Measurements from ENCODE around the gene BET1L. TPM values are rescaled to one million over a fixed set of nuclear protein-coding genes. Genes with fewer than 3 reads are reported as not detected.
"Not testable (repeated sequence)": the region's sequence is repeated elsewhere in the genome, so short reads cannot be mapped to it uniquely, and the experiment has no call there.

BET1L gene, protein sequence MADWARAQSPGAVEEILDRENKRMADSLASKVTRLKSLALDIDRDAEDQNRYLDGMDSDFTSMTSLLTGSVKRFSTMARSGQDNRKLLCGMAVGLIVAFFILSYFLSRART
- total RNA-seq: 35.0 and 38.8 TPM in 2 replicates

DNA sequence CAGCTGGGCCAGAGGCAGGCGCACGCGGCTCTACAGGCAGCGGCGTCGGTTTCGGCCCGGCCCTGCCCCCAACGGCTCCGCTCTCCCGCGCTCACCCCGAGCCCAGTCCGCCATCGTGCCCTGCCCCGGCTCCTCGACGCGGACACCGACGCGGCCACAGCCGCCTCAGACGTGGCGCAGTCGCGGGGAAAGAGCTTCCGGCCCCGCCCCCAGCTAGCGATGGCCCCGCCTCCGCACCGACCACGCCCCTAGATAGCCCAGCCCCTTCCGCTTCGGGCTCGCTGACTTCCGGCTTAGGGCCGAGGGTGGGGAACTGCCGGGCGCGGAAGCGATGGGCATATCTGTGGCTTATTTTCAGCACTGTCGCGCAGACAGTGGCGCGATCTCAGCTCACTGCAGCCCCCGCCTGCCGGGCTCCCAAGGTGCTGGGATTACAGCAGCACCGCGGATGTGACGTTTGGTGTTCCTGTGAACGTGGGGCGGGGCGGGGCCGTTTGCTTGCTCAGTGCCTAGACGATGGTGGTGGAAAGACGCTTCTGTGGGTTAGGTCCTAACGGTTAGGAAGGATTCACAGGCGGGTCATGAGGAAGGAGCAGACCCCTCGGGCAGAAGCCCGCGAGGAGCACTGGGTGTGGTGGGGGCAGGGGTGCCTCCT, at the start of gene BET1L, which contains the start of gene RIC8A:
BET1L (minus strand) TSS at position 192 of the 655 bp plus-strand sequence; CDS start at position 114, 78 bp downstream.
RIC8A (plus strand) TSS at position 501 of the 655 bp plus-strand sequence. CDS start 1,147 bp downstream, outside the sequence.
- intact Hi-C loops (cut with micrococcal nuclease): loop anchor here (1.0 to 5.0 kb wide), 5 partner anchors 29 to 600 kb away; partner anchors contain the start of genes PIDD1, PSMD13, RPLP2 and SIGIRR

DNA sequence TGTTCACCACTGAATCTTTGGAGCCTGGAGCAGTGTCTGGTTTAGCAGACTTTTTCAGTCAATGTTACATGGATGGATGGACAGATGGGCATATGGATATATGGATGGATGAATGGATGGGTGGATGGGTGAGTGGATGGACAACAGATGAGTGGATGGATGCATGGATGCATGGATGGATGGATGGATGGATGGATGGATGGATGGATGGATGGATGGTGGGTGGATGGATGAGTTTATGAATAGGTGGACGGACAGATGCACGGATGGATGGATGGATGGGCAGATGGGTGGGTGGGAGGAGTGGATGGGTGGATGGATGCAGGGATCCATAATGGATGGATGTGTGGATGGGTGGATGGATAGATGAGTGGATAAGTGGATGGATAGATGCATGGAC, 48.6 kb upstream of the BET1L start:
- intact Hi-C loops (cut with micrococcal nuclease): no loop called here

DNA sequence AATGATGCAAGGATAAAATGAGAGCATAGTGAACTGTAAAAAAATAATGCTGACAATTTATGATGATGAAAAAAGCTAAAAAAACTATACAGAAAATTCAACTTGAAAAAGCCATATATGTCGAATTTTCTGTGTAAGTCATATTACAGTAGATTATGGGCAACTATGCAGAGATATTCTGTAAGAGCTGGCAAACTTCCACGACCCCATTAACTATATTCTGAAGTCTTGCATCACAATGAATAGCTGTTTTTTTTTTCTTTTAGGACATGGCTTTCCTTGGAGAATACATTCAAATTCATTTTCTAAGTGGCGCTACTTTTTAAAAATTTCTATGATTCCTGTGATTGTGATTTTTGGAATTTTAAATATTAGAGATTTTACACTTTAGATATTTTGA, 48.0 kb upstream of the BET1L start:
- intact Hi-C loops (cut with micrococcal nuclease): no loop called here

DNA sequence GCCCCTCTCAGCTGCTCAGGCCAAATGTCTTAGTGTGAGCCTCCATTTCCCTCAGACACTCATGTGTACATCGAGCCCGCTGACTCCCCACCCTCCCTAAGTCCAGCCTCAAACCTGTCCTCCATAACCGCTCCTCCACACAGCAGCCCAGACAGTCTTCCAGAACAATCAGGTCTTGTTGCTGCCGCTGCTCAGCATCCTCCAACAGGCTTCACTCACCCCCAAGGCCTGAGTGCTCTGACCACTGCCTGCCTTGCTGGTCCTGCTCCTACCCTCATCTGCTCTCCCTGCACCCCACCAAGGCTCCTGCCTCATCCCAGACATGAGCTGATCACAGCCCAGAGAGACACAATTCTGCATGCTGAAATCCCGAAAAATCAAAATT, 46.7 kb upstream of the BET1L start:
- intact Hi-C loops (cut with micrococcal nuclease): loop anchor here (5.0 kb wide), 1 partner anchor 108 kb away; no protein-coding TSS in a partner anchor

DNA sequence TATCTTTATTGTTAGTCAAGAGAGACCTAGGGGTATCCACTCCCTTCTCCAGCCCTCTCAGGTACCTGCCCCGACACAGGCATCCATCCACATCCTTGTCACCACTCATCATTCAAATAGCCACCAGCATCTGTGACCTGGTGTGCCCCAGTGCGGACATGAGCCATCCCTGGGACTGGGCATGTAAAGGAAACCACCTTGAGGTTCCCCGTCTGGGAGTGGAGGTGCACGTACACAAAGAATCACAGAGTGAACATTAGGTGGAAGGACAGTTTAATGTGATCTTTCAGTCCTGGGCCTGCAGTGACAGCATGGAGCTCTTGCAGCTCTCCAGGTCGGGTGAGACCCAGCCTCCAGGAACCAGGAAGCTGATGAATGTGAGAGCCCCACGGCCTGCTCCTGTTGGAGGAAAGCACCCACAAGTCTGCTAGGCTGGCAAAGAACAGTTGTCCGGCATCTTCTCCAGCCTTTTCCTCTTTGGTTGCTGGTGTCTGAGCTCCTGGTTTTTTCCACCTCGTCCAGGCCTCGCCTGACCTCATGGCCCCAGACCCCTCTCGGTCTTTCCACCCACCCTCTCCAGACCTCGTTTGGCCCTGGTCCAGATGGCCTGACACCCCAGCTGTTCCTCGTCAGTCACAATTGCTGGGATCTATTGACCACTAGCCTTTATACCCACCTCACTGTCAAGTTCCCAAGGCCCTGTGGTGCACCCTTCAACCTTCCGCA, 46.1 kb upstream of the BET1L start:
- intact Hi-C loops (cut with micrococcal nuclease): loop anchor here (5.0 kb wide), 1 partner anchor 109 kb away; no protein-coding TSS in a partner anchor

DNA sequence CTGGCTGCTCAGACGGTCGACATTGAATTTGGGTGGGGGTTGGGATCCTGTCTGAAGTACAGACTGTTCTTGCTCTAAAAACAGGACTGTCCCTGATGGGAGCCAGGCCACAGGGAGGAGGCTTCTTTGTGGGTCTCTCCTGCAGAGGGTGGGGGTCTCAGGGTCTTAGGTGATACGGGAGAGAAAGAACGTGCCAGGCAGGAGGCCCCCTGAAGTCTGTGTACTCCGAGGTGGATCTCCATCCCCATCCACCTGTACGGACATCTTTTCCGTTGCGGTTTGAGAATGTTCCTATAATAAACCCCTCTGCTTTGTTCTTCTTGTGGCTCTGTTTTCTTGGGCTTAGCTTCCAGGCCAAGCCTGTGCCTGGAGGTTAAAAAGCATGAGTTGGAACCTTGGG, 45.5 kb upstream of the BET1L start:
- intact Hi-C loops (cut with micrococcal nuclease): loop anchor here (5.0 kb wide), 1 partner anchor 110 kb away; no protein-coding TSS in a partner anchor

DNA sequence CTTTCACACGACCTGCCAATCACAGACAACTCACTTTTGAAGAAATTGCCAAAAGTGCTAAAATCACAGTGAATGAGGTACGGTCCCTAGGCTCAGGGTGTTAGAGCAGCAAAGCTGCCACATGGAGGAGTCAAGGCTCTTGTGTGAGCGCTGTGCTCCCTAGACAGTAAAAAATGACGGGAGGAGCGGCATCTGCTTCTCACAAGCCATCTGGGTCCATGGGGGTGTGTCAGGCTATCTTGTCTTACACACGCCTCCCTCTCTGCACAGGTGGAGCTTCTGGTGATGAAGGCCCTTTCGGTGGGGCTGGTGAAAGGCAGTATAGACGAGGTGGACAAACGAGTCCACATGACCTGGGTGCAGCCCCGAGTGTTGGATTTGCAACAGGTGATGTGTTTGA, 44.4 kb upstream of the BET1L start:
- intact Hi-C loops (cut with micrococcal nuclease): loop anchor here (5.0 kb wide), 1 partner anchor 111 kb away; no protein-coding TSS in a partner anchor

DNA sequence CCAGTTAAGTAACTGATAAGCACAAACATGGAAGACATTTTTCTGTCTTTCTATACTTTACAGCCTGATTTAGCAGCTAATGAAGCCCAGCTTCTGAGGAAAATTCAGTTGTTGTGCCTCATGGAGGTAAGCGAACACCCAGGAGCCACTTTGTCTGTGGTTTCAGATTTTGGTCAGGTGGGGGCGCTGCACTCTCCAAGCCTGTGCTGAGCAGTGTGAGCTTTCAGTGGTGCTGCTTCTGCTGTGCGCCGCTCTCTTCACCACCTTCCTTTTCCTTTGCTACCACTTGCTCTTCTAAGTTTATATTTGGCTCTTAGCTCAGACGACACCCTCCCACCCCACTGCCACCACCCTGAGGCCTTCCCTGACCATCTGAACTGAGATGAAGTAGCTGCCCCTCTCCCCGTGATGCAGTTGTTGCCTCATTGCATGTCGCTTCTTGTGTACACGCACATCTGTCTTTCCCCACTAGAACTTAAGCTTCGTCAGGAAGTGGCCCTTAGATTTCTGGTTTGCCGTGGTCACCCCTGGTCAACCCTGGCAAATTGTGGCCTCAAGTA, 43.6 kb upstream of the BET1L start:
- intact Hi-C loops (cut with micrococcal nuclease): loop anchor here (5.0 kb wide), 1 partner anchor 111 kb away; no protein-coding TSS in a partner anchor

DNA sequence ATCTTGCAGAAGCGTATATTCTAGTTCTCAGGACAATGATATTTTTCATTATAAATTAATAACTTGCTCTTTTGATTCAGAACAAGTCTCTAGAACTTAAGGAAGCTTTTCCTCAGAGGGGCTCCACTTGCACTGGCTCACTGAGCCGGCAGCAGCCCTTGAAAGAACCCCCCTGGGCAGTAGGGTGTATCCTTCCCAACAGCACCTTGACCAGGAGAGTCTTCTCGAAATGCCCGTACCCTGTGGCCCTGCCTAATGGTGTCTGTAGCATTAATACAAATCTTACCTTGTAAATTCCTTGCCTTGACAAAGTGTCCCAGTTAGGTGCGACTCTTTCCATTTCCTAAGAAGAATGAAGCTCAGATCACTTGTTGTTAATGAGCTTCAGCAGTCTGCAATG, 43.1 kb upstream of the BET1L start:
- intact Hi-C loops (cut with micrococcal nuclease): loop anchor here (5.0 kb wide), 1 partner anchor 112 kb away; no protein-coding TSS in a partner anchor

DNA sequence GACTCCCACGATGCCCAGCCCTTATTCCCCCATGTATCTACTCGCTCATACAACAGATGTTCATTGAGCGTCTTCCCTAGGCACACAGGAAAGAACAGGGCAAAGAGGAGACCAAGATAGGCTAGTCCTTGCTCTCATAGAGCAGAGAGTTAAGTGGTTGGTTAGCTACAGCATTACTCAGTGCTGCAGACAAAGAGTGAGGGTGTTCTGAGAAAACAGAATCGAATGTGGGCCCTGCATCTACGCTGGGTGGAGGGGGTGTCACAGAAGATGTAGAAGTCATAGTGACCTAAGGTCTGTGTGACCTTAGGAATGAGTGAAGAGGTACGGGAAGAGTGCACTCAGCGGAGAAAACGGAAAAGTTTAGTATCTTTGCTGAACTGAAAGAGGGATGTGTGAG, 41.9 kb upstream of the BET1L start:
- intact Hi-C loops (cut with micrococcal nuclease): no loop called here

DNA sequence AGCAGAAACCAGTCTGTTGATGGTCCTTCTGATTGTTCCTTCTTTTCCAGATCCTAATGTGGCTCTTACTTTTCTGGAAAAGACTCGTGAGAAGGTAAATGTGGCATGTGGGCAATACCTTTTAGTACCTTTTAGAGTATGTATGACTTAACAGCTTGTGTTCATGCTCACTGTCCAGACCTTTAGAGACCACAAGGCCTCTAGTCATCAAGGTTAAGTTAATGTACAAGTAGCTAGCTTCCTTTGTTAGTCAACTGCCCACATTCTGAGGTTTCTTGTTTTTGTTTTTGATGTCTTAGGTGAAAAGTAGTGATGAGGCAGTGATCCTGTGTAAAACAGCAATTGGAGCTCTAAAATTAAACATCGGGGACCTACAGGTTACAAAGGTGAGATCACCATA, 37.2 kb upstream of the BET1L start:
- intact Hi-C loops (cut with micrococcal nuclease): no loop called here

DNA sequence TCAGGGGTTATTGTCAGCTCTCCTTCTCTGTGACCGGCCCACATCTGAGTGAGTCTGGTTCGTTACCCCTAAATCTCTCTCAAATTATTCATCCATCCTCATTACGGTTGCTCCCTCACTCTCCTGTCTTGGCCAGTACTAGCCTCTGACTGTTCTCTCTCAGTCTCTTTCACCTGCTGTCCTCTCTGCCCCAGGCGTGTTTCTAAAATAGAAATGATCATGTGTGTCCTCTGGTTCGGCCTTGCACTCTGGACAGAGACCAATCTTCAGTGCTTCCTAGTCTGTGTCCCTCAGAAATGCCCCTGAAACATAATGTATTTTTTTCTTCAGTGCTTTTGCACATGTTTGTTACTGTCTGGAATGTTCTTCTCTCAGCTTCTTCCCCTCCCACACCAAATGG, 34.4 kb upstream of the BET1L start:
- intact Hi-C loops (cut with micrococcal nuclease): no loop called here

DNA sequence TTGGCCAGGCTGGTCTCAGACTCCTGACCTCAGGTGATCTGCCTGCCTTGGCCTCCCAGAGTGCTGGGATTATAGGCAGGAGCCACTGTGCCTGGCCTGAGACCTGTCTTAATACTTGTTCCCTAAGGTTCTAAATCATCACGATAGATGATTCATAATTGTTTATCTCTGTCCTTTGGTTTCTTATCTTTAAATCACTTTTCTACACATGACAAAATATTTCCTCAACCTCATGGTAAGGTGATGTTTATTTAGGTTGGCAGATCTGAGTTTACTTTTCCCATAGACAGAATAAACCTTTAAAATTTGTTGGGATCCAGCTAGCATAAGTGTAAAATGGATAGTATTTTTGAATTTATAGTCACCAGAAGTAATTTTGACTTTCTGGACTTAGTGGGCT, 33.1 kb upstream of the BET1L start:
- intact Hi-C loops (cut with micrococcal nuclease): no loop called here

DNA sequence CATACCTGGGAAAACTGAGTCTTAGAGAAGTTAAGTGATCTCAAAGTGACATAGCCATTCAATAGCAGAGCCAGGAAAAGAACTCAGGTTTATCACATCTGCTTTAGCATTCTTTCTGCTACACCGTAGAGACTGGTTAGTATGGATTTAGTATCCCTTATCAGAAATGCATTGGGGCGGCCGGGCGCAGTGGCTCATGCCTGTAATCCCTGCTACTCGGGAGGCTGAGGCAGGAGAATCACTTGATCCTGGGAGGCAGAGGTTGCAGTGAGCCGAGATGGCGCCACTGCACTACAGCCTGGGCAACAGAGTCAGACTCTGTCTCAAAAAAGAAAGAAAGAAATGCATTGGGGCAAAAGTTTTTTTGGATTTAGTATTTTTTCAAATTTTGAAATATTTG, 31.1 kb upstream of the BET1L start:
- intact Hi-C loops (cut with micrococcal nuclease): not testable (repeated sequence)

DNA sequence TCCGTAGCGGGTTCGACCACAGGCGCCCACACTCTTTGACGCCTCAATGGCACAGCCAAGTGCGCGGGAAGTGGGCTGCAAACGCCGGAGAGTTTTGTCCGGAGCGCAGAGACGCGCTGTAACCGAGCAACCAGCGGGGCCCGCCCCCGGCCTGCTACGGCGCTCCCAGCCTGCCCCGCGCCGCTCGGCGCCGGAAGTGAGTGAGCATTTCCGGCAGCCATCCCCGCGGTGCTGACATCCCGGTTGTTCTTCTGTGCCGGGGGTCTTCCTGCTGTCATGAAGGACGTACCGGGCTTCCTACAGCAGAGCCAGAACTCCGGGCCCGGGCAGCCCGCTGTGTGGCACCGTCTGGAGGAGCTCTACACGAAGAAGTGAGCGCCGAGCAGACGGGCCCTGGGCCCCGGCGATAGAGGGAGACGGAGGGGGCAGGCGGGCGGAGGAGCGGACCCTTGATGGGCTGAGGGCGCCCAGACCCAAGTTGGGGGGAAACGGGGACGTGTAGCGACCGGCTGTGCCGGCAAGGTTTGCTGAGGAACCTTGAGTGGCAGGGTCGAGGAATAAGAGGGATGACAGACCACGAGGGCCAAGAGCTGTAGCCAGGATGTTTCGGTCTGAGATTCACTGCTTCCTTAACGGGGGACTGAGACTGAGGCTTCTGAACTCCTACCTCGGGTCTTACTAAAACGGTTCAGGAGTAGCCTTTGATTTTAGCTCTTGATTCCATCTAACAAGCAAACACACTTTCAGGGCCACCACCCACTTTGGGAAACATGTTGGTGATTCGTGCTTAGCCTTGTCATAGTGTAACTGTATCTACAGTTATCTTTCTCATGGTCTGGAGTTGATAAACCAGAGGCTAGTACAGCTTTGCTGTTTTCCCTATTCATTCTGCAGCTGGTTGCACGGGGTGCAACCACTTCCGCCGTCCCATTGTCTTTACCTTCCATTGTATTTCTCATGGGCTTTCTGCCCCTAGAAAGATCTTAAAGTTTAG, 29.9 kb upstream of the BET1L start, which contains the start of gene PSMD13:
PSMD13 (plus strand) TSS at position 203 of the 994 bp plus-strand sequence; CDS start at position 277, 74 bp downstream.
- intact Hi-C loops (cut with micrococcal nuclease): loop anchor here (1.0 to 2.0 kb wide), 8 partner anchors 30 to 298 kb away; partner anchors contain the start of genes BET1L, HRAS, RIC8A and RNH1

DNA sequence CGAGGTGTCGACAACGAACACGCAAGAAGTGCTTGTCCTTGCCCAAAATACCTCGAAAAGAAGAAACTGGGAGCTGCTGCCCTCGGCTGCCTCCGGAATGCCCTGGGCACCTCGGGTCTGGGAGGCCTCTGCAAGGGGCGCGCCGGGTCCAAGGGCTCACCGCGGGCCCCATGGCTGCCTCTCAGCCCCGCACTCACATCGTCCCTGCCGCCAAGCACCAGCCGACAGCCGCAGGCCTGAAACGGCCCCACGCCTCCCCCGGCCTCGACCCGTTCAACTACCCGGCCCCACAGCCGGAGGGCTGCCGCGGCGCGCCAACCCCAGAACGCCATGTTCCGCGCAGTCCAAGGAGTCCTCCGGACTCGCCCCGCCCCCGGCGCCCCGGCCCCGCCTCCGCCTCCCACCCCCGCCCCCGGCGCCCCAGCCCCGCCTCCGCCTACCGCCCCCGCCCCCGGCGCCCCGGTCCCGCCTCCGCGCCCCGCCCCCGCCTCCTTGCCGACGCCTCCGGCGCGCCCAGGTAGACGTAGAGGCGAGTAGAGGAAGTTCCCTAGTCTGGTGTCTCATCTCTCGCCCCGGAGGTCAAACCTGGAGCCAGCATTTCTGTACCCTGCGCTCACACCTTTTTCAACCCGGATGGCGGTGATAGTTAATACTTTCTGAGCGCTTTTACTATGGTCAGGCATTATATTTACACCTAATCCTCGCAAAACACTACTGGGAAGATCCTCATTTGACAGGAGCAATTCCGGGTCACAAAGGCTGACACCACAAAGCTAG, 29.0 kb upstream of the BET1L start, which contains the start of gene SIRT3:
SIRT3 (minus strand) TSS at position 346 of the 777 bp plus-strand sequence; CDS start at position 332, 14 bp downstream.
- intact Hi-C loops (cut with micrococcal nuclease): loop anchor here (1.0 to 2.0 kb wide), 8 partner anchors 29 to 299 kb away; partner anchors contain the start of genes BET1L, HRAS, RIC8A and RNH1

DNA sequence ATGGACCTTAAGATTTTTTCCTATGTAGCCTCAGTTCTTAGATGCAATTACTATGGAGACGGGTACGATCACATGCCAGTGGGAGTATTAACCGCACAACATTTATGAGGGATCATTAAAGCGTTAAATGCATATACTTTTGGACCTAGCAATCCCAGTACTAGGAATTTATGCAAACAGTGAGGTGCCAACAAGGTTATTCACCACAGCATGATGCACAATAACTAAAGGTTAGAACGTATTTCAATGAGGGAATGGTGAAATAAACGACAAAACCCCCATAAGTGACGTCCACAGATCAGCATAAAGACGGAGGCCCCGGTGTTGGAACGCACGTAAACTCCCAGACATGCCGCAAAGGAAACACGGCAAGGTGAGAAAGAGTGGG, 28.4 kb upstream of the BET1L start:
- intact Hi-C loops (cut with micrococcal nuclease): no loop called here

DNA sequence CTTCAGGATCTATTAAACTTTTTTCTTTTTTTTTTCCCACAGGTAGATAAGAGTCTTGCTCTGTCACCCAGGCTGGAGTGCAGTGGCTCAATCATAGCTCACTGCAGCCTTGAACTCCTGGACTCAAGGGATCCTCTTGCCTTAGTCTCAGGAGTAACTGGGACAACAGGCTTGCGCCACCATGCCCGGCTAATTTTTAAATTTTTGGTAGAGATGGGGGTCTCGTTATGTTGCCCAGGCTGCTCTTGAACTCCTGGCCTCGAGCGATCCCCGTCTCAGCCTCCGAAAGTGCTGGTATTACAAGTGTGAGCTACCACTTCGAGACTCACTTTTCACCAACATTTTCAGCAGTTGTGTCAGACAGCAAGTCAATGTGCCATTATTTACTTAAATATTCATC, 28.0 kb upstream of the BET1L start:
- intact Hi-C loops (cut with micrococcal nuclease): no loop called here
